SU-DHL-6 (cell line): ENCODE data around the gene CXorf65.

Experiments
- H2AFZ ChIP-seq: fragments of 200-600 bp; sonication (generic); 2 replicates; pipeline ENCODE4 v1.6.1; 2014; ENCODE audit warnings: low read depth, mild to moderate bottlenecking, moderate library complexity, mixed read lengths, antibody characterized with exemption, low read length; ENCODE audit not compliant: severe bottlenecking
- H3F3A ChIP-seq: fragments of 200-600 bp; shearing (Covaris generic); 2 replicates; pipeline ENCODE4 v1.6.0; 2016; ENCODE audit warnings: antibody characterized with exemption, mild to moderate bottlenecking; ENCODE audit not compliant: insufficient read depth
- H3K27ac ChIP-seq: fragments of 200-600 bp; sonication (generic); 2 replicates; pipeline ENCODE4 v1.5.1; 2016; ENCODE audit warnings: low read depth, mild to moderate bottlenecking, low read length, moderate library complexity, mixed read lengths
- H3K27me3 ChIP-seq: fragments of 200-600 bp; sonication (generic), shearing (Covaris generic); 2 replicates; pipeline ENCODE4 v1.6.0; 2014; ENCODE audit warnings: mild to moderate bottlenecking, low read length
- H3K36me3 ChIP-seq: fragments of 200-600 bp; sonication (generic); 2 replicates; pipeline ENCODE4 v1.6.1; 2014; ENCODE audit warnings: mild to moderate bottlenecking, low read length, mixed read lengths
- H3K4me2 ChIP-seq: fragments of 300-600, 200-600 bp; shearing (Covaris generic), sonication (generic); 2 replicates; pipeline ENCODE4 v1.6.0; 2014; ENCODE audit warnings: low read length, low read depth, mild to moderate bottlenecking; ENCODE audit not compliant: poor library complexity, severe bottlenecking
- H3K4me3 ChIP-seq: fragments of 200-600 bp; sonication (generic); 2 replicates; pipeline ENCODE4 v1.5.1; 2014; ENCODE audit warnings: antibody characterized with exemption, low read length, mild to moderate bottlenecking, mixed read lengths; ENCODE audit not compliant: insufficient read depth, poor library complexity, severe bottlenecking
- H3K79me2 ChIP-seq: fragments of 200-600 bp; sonication (generic); 2 replicates; pipeline ENCODE4 v1.6.1; 2014; ENCODE audit warnings: mild to moderate bottlenecking, low read length, moderate library complexity; ENCODE audit not compliant: insufficient read depth
- H3K9ac ChIP-seq: fragments of 200-600 bp; sonication (generic); 2 replicates; pipeline ENCODE4 v1.7.0; 2014; ENCODE audit warnings: mild to moderate bottlenecking, low read length
- H3K9me2 ChIP-seq: fragments of 200-600 bp; sonication (generic); replicated peaks from 2 replicates; pipeline ENCODE4 v1.6.1; 2014; ENCODE audit warnings: low read length; ENCODE audit not compliant: insufficient read depth
- H3K9me3 ChIP-seq: fragments of 200-600 bp; sonication (generic); 2 replicates; pipeline ENCODE4 v1.6.1; 2014; ENCODE audit warnings: low read length, mixed read lengths; ENCODE audit not compliant: insufficient read depth
- H4K20me1 ChIP-seq: fragments of 200-600 bp; sonication (generic); 2 replicates; pipeline ENCODE4 v1.6.1; 2014; ENCODE audit warnings: low read depth, mild to moderate bottlenecking, antibody characterized with exemption, low read length, moderate library complexity, mixed read lengths
- EZH2phosphoT487 ChIP-seq: fragments of 200-600 bp; sonication (generic), shearing (Covaris generic); conservative IDR thresholded peaks from 2 replicates; pipeline ENCODE4 v1.6.1; 2018; ENCODE audit warnings: mild to moderate bottlenecking, antibody characterized with exemption, low read length, moderate library complexity, mixed read lengths
- TF ChIP-seq, protein P1 (sequence below): fragments of 200-600 bp; sonication (generic); IDR thresholded peaks from one replicate; pipeline ENCODE4 v1.5.1; 2017; ENCODE audit warnings: antibody characterized with exemption, mild to moderate bottlenecking, low read length, moderate library complexity; ENCODE audit not compliant: insufficient read depth, poor library complexity, severe bottlenecking

CXorf65 gene

GRCh38 chrX:71091263-71091662, 15.3 kb downstream of the CXorf65 start:
- H3K4me2 ChIP-seq = no peak overlapping the region
- no peak overlapping the region for H3K27ac ChIP-seq
- no peaks in the 10 kb centered on the region for H3K36me3 ChIP-seq
- H4K20me1 ChIP-seq = no peaks in the 10 kb centered on the region
- no peaks in the 10 kb centered on the region for H3K27me3 ChIP-seq
- no peaks in the 10 kb centered on the region for H3K79me2 ChIP-seq
- no peak for TF ChIP-seq EZH2phosphoT487
- TF ChIP-seq, protein P1, sequence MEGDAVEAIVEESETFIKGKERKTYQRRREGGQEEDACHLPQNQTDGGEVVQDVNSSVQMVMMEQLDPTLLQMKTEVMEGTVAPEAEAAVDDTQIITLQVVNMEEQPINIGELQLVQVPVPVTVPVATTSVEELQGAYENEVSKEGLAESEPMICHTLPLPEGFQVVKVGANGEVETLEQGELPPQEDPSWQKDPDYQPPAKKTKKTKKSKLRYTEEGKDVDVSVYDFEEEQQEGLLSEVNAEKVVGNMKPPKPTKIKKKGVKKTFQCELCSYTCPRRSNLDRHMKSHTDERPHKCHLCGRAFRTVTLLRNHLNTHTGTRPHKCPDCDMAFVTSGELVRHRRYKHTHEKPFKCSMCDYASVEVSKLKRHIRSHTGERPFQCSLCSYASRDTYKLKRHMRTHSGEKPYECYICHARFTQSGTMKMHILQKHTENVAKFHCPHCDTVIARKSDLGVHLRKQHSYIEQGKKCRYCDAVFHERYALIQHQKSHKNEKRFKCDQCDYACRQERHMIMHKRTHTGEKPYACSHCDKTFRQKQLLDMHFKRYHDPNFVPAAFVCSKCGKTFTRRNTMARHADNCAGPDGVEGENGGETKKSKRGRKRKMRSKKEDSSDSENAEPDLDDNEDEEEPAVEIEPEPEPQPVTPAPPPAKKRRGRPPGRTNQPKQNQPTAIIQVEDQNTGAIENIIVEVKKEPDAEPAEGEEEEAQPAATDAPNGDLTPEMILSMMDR = no peak
- H3K4me3 ChIP-seq = no peak overlapping the region
- H3F3A ChIP-seq = no peaks in the 10 kb centered on the region
- no peaks in the 10 kb centered on the region for H3K9me3 ChIP-seq
- no peak overlapping the region for H2AFZ ChIP-seq
- H3K9ac ChIP-seq = no peak overlapping the region
- no peaks in the 10 kb centered on the region for H3K9me2 ChIP-seq

GRCh38 chrX:71085900-71086299, 20.6 kb downstream of the CXorf65 start:
- Histone ChIP-seq H3K79me2 (no peaks in the 10 kb centered on the region), H3K4me2 (no peak overlapping the region), H3F3A (no peaks in the 10 kb centered on the region), H3K9me2 (no peaks in the 10 kb centered on the region), H4K20me1 (no peaks in the 10 kb centered on the region), H2AFZ (no peak overlapping the region), H3K4me3 (no peak overlapping the region), H3K9ac (no peak overlapping the region), H3K27me3 (no peaks in the 10 kb centered on the region), H3K27ac (no peak overlapping the region), H3K36me3 (no peaks in the 10 kb centered on the region), H3K9me3 (no peaks in the 10 kb centered on the region)
- TF ChIP-seq, protein P1 = no peak
- no peak for TF ChIP-seq EZH2phosphoT487

DNA sequence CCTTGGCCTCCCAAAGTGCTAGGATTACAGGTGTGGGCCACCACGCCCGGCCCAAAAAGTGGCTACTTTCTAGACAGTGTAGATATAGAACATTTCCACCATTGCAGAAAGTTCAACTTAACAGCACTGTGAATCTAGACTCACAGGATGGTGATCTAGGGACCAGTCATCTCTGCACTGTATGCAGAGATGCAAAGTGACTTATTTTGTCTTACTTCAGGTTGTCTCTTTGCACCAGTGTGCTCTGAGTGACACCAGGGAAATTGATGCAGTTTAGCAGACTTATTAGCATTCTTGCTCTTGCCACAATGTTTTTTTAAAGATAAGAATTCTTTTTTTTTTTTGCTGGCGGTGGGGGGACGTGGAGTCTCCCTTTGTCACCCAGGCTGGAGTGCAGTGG, 23.7 kb downstream of the CXorf65 start:
- no peaks in the 10 kb centered on the region for H3K9me2 ChIP-seq
- no peaks in the 10 kb centered on the region for H3K27me3 ChIP-seq
- TF ChIP-seq, protein P1 = no peak
- TF ChIP-seq EZH2phosphoT487 = no peak
- H3K79me2 ChIP-seq = no peaks in the 10 kb centered on the region
- no peak overlapping the region for H3K9ac ChIP-seq
- no peaks in the 10 kb centered on the region for H3K36me3 ChIP-seq
- no peak overlapping the region for H3K4me2 ChIP-seq
- no peak overlapping the region for H3K27ac ChIP-seq
- H3K4me3 ChIP-seq = no peak overlapping the region
- H4K20me1 ChIP-seq = no peaks in the 10 kb centered on the region
- H2AFZ ChIP-seq = no peak overlapping the region
- H3F3A ChIP-seq = no peaks in the 10 kb centered on the region
- no peaks in the 10 kb centered on the region for H3K9me3 ChIP-seq
